BJ (cell line): Measurements from ENCODE around the gene TSHB. TPM values are rescaled to one million over a fixed set of nuclear protein-coding genes. Genes with fewer than 3 reads are reported as not detected.

Experiments used
- CTCF ChIA-PET: fragments of 350-600 bp; formaldehyde crosslinking; extraction: SDS; loops from one replicate; lab custom pipeline; 2021; ENCODE audit warnings: antibody characterized with exemption, inconsistent platforms; lab: Yijun Ruan, JAX
- POLR2A ChIA-PET: fragments of 300-600 bp; sonication (Branson Sonifier 250); formaldehyde crosslinking; extraction: SDS; loops from one replicate; lab custom pipeline; 2021; ENCODE audit warnings: antibody characterized with exemption; lab: Charles Lee
- DNase-seq: peaks from one replicate; pipeline ENCODE4 v3.0.0-alpha.2; 2011; ENCODE audit warnings: low read depth
- H3K27me3 ChIP-seq: 2 replicates; pipeline ENCODE4 v1.6.0; 2011; ENCODE audit warnings: low read length; ENCODE audit not compliant: control insufficient read depth, insufficient read depth
- H3K36me3 ChIP-seq: 2 replicates; pipeline ENCODE4 v1.5.1; 2011; ENCODE audit warnings: low read length; ENCODE audit not compliant: control insufficient read depth, insufficient read depth
- H3K4me3 ChIP-seq: 2 replicates; pipeline ENCODE4 v1.5.1; 2011; ENCODE audit warnings: low read depth, mild to moderate bottlenecking, control low read depth, low read length
- polyA plus RNA-seq: library from polyadenylated mRNA; depleted of rRNA; stranded (reverse); fragments of >200 nt; gene quantifications from 2 replicates; pipeline ENCODE4 v1.2.3, GENCODE V29; 2011
- TF ChIP-seq, protein P1 (sequence below): IDR thresholded peaks from 2 replicates; pipeline ENCODE4 v1.5.1; 2011; ENCODE audit warnings: low read depth, mild to moderate bottlenecking, control low read depth, inconsistent platforms, low read length, moderate library complexity; ENCODE audit not compliant: insufficient read depth

The TSHB gene
- polyA plus RNA-seq, 1 experiment = not detected

DNA sequence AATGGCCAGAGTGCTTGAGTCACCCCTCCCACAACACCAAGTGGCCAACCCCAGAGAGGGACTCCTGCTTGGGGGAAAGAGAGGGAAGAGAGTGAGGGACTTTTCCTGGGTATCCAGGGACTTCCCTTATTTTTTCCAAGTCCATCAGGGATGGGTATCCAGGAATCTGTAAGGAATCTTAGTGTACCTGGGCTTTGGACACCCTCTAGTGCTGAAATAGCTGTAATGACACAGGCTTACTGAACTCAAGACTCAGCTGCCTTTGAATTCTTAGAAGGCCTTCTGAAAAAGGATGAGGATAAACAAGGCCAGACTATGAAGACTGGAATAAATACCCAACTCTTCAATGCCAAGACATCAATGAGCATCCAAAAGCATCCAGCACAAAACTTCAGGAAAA lies 12.0 kb downstream of the TSHB start:
- Histone ChIP-seq H3K4me3 (no peak overlapping the region), H3K27me3 (no peaks in the 10 kb centered on the region; the same call in 1 of the 2 replicates), H3K36me3 (no peaks in the 10 kb centered on the region)
- TF ChIP-seq, protein P1, sequence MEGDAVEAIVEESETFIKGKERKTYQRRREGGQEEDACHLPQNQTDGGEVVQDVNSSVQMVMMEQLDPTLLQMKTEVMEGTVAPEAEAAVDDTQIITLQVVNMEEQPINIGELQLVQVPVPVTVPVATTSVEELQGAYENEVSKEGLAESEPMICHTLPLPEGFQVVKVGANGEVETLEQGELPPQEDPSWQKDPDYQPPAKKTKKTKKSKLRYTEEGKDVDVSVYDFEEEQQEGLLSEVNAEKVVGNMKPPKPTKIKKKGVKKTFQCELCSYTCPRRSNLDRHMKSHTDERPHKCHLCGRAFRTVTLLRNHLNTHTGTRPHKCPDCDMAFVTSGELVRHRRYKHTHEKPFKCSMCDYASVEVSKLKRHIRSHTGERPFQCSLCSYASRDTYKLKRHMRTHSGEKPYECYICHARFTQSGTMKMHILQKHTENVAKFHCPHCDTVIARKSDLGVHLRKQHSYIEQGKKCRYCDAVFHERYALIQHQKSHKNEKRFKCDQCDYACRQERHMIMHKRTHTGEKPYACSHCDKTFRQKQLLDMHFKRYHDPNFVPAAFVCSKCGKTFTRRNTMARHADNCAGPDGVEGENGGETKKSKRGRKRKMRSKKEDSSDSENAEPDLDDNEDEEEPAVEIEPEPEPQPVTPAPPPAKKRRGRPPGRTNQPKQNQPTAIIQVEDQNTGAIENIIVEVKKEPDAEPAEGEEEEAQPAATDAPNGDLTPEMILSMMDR = peak; percentile 23; the same call in 1 of the 2 replicates
- no peak for DNase-seq
- POLR2A ChIA-PET = no interaction called here
- CTCF ChIA-PET = interaction anchor here (0.6 to 4.2 kb wide), 6 partner anchors 10 to 77 kb away, joined by 3 to 30 read pairs (median 4); no protein-coding TSS in a partner anchor

DNA sequence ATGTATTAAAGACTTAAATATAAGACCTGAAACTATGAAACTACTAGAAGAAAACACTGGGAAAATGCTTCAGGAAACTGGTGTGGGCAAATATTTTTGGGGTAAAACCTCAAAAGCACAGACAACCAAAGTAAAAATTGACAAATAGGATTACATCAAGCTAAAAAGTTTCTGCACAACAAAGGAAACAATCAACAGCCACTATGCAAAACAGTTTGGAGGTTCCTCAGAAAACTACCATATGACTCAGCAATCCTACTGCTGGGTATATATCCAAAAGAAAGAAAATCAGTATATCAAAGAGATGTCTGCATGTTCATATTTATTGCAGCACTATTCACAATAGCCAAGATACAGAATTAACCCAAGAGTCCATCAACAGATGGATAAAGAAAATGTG lies 17.1 kb downstream of the TSHB start:
- H3K4me3 ChIP-seq = no peak overlapping the region
- CTCF ChIA-PET = no interaction called here
- DNase-seq = no peak
- TF ChIP-seq, protein P1 = no peak
- no peaks in the 10 kb centered on the region for H3K27me3 ChIP-seq
- no peaks in the 10 kb centered on the region for H3K36me3 ChIP-seq
- POLR2A ChIA-PET = no interaction called here

DNA sequence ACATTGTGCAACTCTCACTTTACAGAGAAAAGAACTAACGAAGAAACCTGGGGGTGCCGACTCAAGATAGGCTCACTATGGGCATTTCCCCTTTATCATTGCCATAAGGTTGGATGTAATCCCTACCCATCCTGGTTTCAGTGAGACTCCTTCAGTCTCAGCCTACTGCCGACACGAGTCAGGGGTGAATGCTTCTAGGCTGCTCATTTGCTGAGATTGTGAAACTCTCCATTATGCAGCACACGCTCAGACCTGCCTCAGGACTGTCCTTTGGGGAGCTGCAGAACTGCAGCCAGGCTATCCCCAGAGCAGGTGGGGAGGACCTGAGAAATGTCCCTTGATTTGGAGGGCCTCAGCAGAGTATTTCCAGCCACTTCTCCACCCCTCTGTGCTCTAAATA lies 22.2 kb downstream of the TSHB start:
- ChIA-PET POLR2A (interaction anchor here (1.0 kb wide), 1 partner anchor 18 kb away, joined by 3 read pairs; no protein-coding TSS in a partner anchor), CTCF (interaction anchor here (0.7 to 4.3 kb wide), 15 partner anchors 10 to 298 kb away, joined by 3 to 38 read pairs (median 5); partner anchors contain the start of gene TSHB)
- Histone ChIP-seq H3K4me3 (no peak overlapping the region), H3K36me3 (no peaks in the 10 kb centered on the region), H3K27me3 (no peaks in the 10 kb centered on the region; the same call in 1 of the 2 replicates)
- no peak for DNase-seq
- TF ChIP-seq, protein P1 = no peak

DNA sequence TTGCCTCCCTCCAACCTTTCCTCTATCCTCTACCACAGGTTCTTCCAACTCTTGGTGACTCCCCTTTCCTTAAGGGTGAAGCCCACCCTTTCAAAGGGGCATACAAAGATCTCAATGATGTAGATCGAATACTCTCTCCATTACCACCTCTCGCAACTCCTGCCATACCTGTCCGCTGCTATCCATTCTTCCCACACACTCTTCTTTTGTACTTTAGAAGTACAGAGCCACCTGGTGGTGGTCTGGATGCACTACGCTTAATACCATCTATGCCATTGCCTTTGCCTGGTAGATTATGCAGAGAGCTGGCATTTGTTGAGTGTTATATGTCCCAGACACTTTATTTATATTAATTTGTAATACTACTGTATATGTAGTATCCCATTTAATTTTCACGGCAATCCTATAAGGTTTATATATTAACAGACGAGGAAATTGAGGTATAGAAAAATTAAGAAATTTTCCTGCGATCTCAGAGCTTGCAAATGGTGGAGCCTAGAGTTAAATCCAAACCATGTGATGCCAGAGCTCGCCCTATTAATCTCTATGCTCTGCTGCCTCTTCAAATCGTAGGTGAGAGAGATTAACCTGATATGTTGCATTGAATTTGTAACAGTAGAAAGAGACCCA lies 22.9 kb downstream of the TSHB start:
- ChIA-PET CTCF (interaction anchor here (0.6 to 4.3 kb wide), 31 partner anchors 9 to 1225 kb away, joined by 3 to 38 read pairs (median 4); partner anchors contain the start of gene TSHB), POLR2A (interaction anchor here (1.0 kb wide), 1 partner anchor 17 kb away, joined by 3 read pairs; no protein-coding TSS in a partner anchor)
- DNase-seq = no peak

DNA sequence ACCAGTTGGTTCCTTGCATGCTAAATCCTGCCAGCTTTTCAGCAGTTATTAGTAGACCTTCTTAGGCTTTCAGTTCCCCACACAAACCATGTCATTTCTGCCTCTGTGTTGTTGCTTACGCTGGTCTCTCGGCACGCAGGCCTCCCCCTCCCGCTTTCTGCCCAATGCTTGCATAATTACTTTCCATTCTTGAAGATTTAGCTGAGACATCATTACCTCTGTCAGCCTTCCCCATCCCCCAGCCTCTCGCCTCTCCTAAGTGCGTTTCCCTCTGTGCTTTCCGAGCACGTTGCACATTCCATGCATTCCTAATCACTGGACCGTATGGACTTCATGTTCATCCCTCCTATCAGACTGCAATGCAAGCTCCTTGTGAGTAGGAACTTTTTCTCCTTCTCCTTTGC lies 26.8 kb downstream of the TSHB start:
- Histone ChIP-seq H3K4me3 (no peak overlapping the region), H3K27me3 (no peaks in the 10 kb centered on the region; the same call in 1 of the 2 replicates), H3K36me3 (no peaks in the 10 kb centered on the region)
- TF ChIP-seq, protein P1 = no peak
- peak; percentile 81 for DNase-seq
- ChIA-PET CTCF (interaction anchor here (1.2 to 2.3 kb wide), 6 partner anchors 8 to 68 kb away, joined by 3 to 13 read pairs (median 4); no protein-coding TSS in a partner anchor), POLR2A (interaction anchor here (1.4 kb wide), 1 partner anchor 9 kb away, joined by 4 read pairs; no protein-coding TSS in a partner anchor)

More for the DNA sequence above, 22.9 kb downstream of the TSHB start:
- Histone ChIP-seq H3K27me3 (no peaks in the 10 kb centered on the region; the same call in 1 of the 2 replicates), H3K4me3 (no peak overlapping the region), H3K36me3 (no peaks in the 10 kb centered on the region)
- TF ChIP-seq, protein P1 = peak; percentile 89
